COLO668 (cell line): Measurements from ENCODE around the gene LARGE1.
A peak's percentile ranks its signal among the peaks of the same experiment; 100 is the strongest.

Experiments
- DNase-seq: peaks from one replicate; lab custom pipeline; 2025; ENCODE audit not compliant: unreplicated experiment; lab: John Stamatoyannopoulos, UW

Gene LARGE1

DNA sequence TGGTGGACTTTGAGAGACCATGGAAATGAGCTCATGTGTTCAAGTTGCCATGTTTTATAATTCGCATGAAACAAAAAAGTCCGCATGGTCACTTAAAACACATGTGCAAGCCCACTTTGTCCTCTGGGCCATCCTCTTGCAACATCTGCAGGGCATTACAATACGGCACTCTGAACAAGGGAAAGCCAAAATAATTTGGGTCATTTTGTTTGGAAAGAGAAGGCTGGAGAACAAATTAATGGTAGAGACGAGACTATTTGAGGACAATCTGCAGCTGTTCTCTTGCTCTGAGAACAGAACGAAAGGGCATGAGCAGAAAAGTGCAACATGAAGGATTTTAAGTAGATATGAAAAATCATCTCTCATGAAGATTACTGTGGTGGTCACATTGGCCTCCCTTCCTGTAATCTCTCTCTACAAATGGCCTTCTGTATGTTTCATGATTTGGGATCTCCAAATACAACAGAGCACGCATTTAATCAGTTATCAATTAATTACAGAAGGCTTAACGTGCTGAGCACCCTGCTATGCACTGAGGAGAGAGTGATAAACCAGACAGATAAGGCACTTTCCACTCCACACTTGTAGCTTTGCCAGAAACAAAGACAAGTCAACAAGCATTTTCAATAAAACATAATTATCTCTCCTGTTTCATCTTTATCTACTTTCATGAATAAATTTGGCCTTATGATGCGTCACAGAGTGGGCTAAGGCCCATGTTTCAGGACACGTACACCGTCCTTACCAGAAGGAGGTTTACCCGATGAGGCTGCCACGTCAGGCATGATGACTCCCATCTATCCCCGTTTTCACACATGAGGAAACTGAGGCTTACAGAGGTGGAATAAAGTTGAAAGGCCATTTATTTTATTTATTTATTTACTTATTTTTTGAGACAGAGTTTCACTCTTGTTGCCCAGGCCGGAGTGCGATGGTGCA, 384.1 kb downstream of the LARGE1 start:
- DNase-seq = no peak

- DNase-seq = no peak
These were observed 390.7 kb downstream of the LARGE1 start for GRCh38 chr22:33529424-33530113.

DNA sequence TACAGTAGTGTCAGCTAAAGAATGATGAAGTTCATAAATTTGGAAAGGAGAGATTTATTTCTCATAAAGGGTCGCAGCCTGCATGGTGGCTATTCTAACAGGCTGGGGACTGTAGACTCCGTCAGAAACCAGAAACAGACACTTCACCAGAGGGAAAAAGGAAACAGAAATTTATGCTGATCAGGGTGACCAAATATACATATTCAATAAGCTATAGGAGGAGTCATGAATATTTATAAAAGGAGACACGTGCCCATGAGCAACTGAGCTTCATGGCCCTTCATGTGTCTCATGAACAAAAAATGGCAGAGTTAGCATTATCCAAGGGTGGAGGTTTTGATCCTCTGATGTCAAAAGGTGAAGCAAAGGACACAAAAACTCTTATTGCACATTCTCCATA, 392.1 kb downstream of the LARGE1 start:
- no peak for DNase-seq

GRCh38 chr22:33526434-33527107, 393.7 kb downstream of the LARGE1 start:
- no peak for DNase-seq

DNA sequence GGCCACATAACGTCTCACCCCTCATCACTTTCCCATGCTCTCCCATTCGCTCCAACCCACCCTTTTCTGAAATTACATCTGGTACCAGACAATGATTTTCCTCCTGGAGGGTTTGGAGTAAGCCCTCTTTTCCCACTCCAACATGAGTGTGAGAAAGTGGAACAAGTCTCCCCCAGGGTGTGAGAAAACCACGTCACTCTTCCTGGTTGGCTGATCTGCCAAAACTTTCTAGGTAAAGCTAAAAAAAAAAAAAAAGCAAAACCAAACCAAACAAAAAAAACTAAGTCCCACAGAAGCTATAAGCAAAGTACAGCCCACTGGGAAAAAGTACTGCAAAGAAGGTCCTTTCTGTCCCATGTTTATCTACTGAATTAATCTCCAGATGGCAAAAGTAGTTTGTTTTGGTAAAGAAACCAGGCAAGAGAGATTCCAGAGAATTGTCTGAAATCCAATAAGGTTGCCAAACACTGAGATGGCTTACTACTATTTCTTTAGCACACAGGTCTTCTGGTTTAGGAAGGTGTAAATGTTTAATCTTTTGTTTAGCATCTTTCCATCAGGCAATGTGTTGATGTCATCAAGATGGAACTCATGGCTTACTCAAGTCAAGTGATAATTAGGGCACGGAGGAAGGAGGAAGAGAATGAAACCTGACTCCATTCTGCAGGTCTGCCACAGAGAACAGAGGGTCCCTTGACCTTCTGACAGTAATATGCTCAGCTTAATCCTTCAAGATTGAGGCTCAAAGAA, 395.6 kb downstream of the LARGE1 start:
- no peak for DNase-seq

DNA sequence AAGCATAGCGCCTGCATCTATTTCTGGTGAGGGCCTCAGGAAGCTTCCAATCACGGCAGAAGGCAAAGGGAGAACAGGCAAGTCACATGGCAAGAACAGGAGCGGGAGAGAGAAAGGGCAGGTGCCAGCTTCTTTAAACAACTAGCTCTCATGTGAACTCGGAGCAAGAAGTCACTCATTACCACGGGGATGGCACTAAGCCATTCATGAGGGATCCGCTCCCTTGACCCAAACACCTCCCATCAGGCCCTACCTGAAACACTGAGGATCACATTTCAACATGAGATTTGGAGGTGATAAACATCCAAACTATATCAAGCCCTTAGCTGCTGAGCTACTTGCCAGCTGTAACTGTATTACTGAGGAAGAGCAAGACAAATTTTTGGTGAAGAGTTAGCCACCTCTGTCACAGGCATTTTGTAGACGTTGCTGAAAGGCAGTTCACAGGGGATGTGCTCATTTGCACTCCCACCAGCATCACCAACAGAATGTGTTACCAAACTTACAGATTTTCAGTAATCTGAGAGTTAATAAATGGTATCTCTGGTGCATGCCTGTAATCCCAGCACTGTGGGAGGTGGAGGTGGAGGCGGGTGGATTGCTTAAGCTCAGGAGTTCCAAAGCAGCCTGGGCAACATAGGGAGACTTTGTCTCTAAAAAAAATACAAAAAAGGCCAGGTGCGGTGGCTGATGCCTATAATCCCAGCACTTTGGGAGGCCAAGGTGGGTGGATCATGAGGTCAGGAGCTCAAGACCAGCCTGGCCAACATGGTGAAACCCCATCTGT, 398.2 kb downstream of the LARGE1 start:
- no peak for DNase-seq

GRCh38 chr22:33520904-33521780, 399.1 kb downstream of the LARGE1 start:
- no peak for DNase-seq

GRCh38 chr22:33519974-33520903, 400.0 kb downstream of the LARGE1 start:
- no peak for DNase-seq

- DNase-seq = peak; percentile 42
These were observed 401.0 kb downstream of the LARGE1 start for GRCh38 chr22:33519071-33519973.

DNA sequence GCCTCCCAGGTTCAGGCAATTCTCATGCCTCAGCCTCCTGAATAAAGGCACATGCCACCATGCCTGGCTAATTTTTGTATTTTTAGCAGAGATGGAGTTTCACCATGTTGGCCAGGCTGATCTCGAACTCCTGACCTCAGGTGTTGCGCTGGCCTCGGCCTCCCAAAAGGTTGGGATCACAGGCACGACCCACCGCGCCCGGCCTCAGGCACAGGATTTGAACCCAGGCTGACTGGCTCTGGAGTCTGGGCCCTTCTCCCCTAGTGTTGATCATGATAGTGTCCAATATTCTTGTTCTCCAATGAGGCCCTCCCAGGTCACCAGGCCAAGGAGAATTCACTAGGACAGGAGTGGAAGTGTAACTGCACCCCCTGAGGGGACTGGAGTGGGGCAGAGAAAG, 401.9 kb downstream of the LARGE1 start:
- DNase-seq = no peak

DNA sequence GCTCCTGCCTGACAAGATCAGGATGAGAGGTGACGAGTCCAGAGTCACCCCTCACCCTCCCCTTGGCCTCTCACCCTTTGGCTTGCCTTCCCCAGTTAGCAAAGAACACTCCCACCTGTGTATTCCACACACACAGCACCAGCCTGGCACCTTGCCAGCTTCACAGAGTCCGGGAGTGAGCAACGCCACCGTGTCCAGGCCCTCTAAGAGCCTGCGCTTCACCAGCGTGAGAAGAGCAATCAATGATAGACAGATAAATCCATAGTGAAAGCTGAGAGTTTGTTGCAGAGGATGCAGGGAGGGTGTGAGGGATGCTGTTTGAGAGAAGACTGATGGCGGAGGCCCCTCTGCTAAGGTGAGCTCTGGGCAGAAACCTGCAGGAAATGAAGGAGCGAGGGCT, 404.5 kb downstream of the LARGE1 start:
- DNase-seq = peak; percentile 93

- DNase-seq = peak; percentile 45
These were observed 406.6 kb downstream of the LARGE1 start for GRCh38 chr22:33513388-33514338.

DNA sequence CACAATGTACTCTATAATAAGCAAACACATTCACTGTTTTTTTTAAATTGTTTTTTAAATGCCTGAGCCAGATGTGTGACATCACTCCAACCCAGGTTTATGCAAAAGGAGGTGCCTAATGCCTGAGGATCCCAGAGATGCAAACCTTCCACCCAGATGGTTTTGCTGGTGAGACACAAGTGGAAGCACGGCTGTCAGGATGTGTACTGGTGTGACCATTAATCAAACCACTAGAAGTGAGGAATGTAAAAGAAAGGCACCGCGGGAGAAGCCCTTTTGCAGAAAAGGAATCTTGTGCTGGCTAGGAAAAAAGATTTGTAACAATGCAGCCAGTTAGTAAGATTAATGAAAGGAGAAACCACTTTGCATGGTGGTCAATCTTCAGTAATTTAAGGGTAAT, 407.4 kb downstream of the LARGE1 start:
- DNase-seq = no peak

DNA sequence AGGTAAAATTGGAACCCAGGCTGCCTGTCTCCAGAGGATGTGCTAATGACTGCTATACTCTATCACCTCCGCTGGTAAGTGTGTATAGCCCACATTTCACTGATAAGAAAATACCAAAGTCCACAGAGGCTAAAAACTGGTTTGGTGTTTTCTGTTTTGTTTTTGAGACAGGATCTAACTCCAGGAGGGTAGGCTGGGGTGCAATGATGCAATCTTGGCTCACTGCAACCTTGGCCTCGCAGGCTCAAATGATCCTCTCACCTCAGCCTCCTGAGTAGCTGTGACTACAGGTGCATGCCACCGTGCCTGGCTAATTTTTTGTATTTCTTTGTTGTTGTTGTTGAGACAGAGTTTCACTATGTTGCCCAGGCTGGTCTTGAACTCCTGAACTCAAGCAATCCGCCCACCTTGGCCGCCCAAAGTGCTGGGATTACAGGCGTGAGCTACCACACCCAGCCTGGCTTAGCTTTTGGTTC, 409.8 kb downstream of the LARGE1 start:
- DNase-seq = no peak

GRCh38 chr22:33504941-33505625, 415.2 kb downstream of the LARGE1 start:
- DNase-seq = no peak
